Caco-2 (cell line): Measurements from ENCODE around the gene MAML2. TPM values are rescaled to one million over a fixed set of nuclear protein-coding genes. Genes with fewer than 3 reads are reported as not detected.

Experiments
- BruUV-seq: library from RNA; stranded (reverse); fragments of 400-500 nt; replicated peaks from 2 replicates; lab custom pipeline; 2021; lab: Mats Ljungman, UMichigan
- CTCF ChIA-PET: fragments of 300-600 bp; sonication (Branson Sonifier 250); formaldehyde crosslinking; loops from one replicate; lab custom pipeline; 2022; ENCODE audit warnings: antibody characterized with exemption; lab: Charles Lee
- POLR2A ChIA-PET: fragments of 300-600 bp; sonication (Branson Sonifier 250); formaldehyde crosslinking; loops from one replicate; lab custom pipeline; 2022; ENCODE audit warnings: antibody characterized with exemption; lab: Charles Lee
- DNase-seq, 2 experiments: peaks; one replicate each; pipeline versions ENCODE4 v3.0.0 to v3.0.0-alpha.2; 2020 to 2022
- H3K27me3 ChIP-seq: replicated peaks from 2 replicates; pipeline ENCODE4 v1.6.0; 2011; ENCODE audit warnings: low read length; ENCODE audit not compliant: control insufficient read depth, insufficient read depth
- H3K36me3 ChIP-seq: 2 replicates; pipeline ENCODE4 v1.5.1; 2011; ENCODE audit warnings: low read length; ENCODE audit not compliant: control insufficient read depth, insufficient read depth
- H3K4me1 ChIP-seq: fragments of 250-450 bp; sonication (Bioruptor Pico); 2 replicates; pipeline ENCODE4 v1.5.1; 2020; ENCODE audit warnings: mild to moderate bottlenecking
- H3K4me3 ChIP-seq: 2 replicates; pipeline ENCODE4 v1.5.1; 2011; ENCODE audit warnings: low read depth, mild to moderate bottlenecking, control low read depth, low read length
- H3K9me3 ChIP-seq: fragments of 250-450 bp; sonication (Bioruptor Pico); 2 replicates; pipeline ENCODE4 v1.5.1; 2020; ENCODE audit warnings: mild to moderate bottlenecking, moderate library complexity
- H3K27ac Mint-ChIP-seq: one replicate; pipeline ENCODE4 v1.8.0; 2022; ENCODE audit warnings: mixed read lengths; ENCODE audit not compliant: unreplicated experiment
- H3K27me3 Mint-ChIP-seq: one replicate; pipeline ENCODE4 v1.8.0; 2022; ENCODE audit warnings: mixed read lengths; ENCODE audit not compliant: insufficient read depth, unreplicated experiment
- H3K36me3 Mint-ChIP-seq: one replicate; pipeline ENCODE4 v1.8.0; 2022; ENCODE audit warnings: mild to moderate bottlenecking, mixed read lengths; ENCODE audit not compliant: insufficient read depth, unreplicated experiment
- H3K4me1 Mint-ChIP-seq: one replicate; pipeline ENCODE4 v1.8.0; 2022; ENCODE audit warnings: low read depth, mixed read lengths; ENCODE audit not compliant: unreplicated experiment
- H3K4me3 Mint-ChIP-seq: one replicate; pipeline ENCODE4 v1.8.0; 2022; ENCODE audit warnings: mild to moderate bottlenecking, moderate library complexity, mixed read lengths; ENCODE audit not compliant: unreplicated experiment
- H3K9me3 Mint-ChIP-seq: one replicate; pipeline ENCODE4 v1.8.0; 2022; ENCODE audit warnings: mixed read lengths; ENCODE audit not compliant: unreplicated experiment
- CTCF ChIP-seq, 2 experiments: fragments of 200-600 bp in 1 of 2; IDR thresholded peaks; 1 replicate in 1 of 2; 2 replicates in 1 of 2; pipeline versions ENCODE4 v1.5.1 to v1.8.0; 2011 to 2022; ENCODE audit warnings: antibody characterized with exemption in 1 of 2, control low read depth in 1 of 2, inconsistent platforms in 1 of 2, low read depth in 1 of 2, low read length in 1 of 2, mild to moderate bottlenecking in 1 of 2, moderate library complexity in 1 of 2; ENCODE audit not compliant: insufficient read depth in 1 of 2, severe bottlenecking in 1 of 2, unreplicated experiment in 1 of 2
- intact Hi-C: fragments of 100-400 bp; cut with micrococcal nuclease; formaldehyde crosslinking; loops from one replicate; pipeline ENCODE4 v1.10.0; 2022; ENCODE audit not compliant: unreplicated experiment
- total RNA-seq: library from RNA; stranded (reverse); gene quantifications from 2 replicates; pipeline ENCODE4 v1.2.3, GENCODE V29; 2022

The MAML2 gene
- total RNA-seq, 1 experiment from 2014 or later, result 11.5 TPM

GRCh38 chr11:96035740-96036078 is 307.3 kb downstream of the MAML2 start:
- Histone ChIP-seq H3K36me3 (no peaks in the 10 kb centered on the region), H3K4me1 (peaks cover 14% of the 10 kb centered on the region), H3K27me3 (no peaks in the 10 kb centered on the region), H3K9me3 (no peaks in the 10 kb centered on the region), H3K4me3 (no peak overlapping the region)
- no peak for TF ChIP-seq CTCF (IDR thresholded peaks at IDR 0.05; ENCODE audit: insufficient read depth in 1 of 2, low read depth in 1 of 2, low read length in 1 of 2, severe bottlenecking in 1 of 2, unreplicated experiment in 1 of 2)
- intact Hi-C loops, result no loop called here
- Mint-ChIP-seq H3K27ac (no peak overlapping the region), H3K9me3 (no peaks in the 10 kb centered on the region), H3K27me3 (no peaks in the 10 kb centered on the region), H3K36me3 (no peaks in the 10 kb centered on the region), H3K4me3 (no peak overlapping the region), H3K4me1 (peaks cover 14% of the 10 kb centered on the region)
- DNase-seq, result no peak
- no TSS peak for BruUV-seq
- ChIA-PET CTCF (no interaction called here), POLR2A (interaction anchor here (0.6 kb wide), 1 partner anchor 60 kb away, joined by 3 read pairs; no protein-coding TSS in a partner anchor)

- Mint-ChIP-seq H3K27me3 (no peaks in the 10 kb centered on the region), H3K4me1 (peaks cover 14% of the 10 kb centered on the region), H3K36me3 (no peaks in the 10 kb centered on the region), H3K27ac (no peak overlapping the region), H3K4me3 (no peak overlapping the region), H3K9me3 (no peaks in the 10 kb centered on the region)
- ChIA-PET POLR2A (interaction anchor here (0.6 kb wide), 1 partner anchor 60 kb away, joined by 3 read pairs; no protein-coding TSS in a partner anchor), CTCF (interaction anchor here (0.6 kb wide), 1 partner anchor 354 kb away, joined by 4 read pairs; the partner anchor contains the start of gene CCDC82)
- H3K4me3 ChIP-seq, result no peak overlapping the region
- H3K4me1 ChIP-seq, result peaks cover 14% of the 10 kb centered on the region
- TF ChIP-seq CTCF (IDR thresholded peaks at IDR 0.05; ENCODE audit: insufficient read depth in 1 of 2, low read depth in 1 of 2, low read length in 1 of 2, severe bottlenecking in 1 of 2, unreplicated experiment in 1 of 2), result no peak
- no peaks in the 10 kb centered on the region for H3K27me3 ChIP-seq
- intact Hi-C loops, result no loop called here
- no TSS peak for BruUV-seq
- H3K9me3 ChIP-seq, result no peaks in the 10 kb centered on the region
- no peak for DNase-seq
- H3K36me3 ChIP-seq, result no peaks in the 10 kb centered on the region
These were observed 307.8 kb downstream of the MAML2 start for GRCh38 chr11:96035031-96035739.

- H3K4me1 ChIP-seq, result peaks cover 14% of the 10 kb centered on the region
- Mint-ChIP-seq H3K4me3 (no peak overlapping the region), H3K4me1 (peaks cover 14% of the 10 kb centered on the region), H3K27me3 (no peaks in the 10 kb centered on the region), H3K36me3 (no peaks in the 10 kb centered on the region), H3K27ac (peak overlapping the region; percentile 8), H3K9me3 (no peaks in the 10 kb centered on the region)
- BruUV-seq, result no TSS peak
- CTCF ChIA-PET, result interaction anchor here (2.2 kb wide), 1 partner anchor 185 kb away, joined by 6 read pairs; no protein-coding TSS in a partner anchor
- no peak for DNase-seq
- no peaks in the 10 kb centered on the region for H3K36me3 ChIP-seq
- intact Hi-C loops, result no loop called here
- H3K27me3 ChIP-seq, result no peaks in the 10 kb centered on the region
- TF ChIP-seq CTCF (IDR thresholded peaks at IDR 0.05; ENCODE audit: insufficient read depth in 1 of 2, low read depth in 1 of 2, low read length in 1 of 2, severe bottlenecking in 1 of 2, unreplicated experiment in 1 of 2), result no peak
- no peaks in the 10 kb centered on the region for H3K9me3 ChIP-seq
- POLR2A ChIA-PET, result no interaction called here
- no peak overlapping the region for H3K4me3 ChIP-seq
These were observed 309.4 kb downstream of the MAML2 start for GRCh38 chr11:96033599-96033998.
